Esophagus squamous epithelium (tissue), 5 donors: Measurements from ENCODE around the gene CDC16. TPM values are rescaled to one million over a fixed set of nuclear protein-coding genes. Genes with fewer than 3 reads are reported as not detected.
A peak's percentile ranks its signal among the peaks of the same experiment; 100 is the strongest.

Source experiments
- DNase-seq: peaks from one replicate; lab custom pipeline; 2025; lab: John Stamatoyannopoulos, UW
- H3K27ac ChIP-seq, 4 donors: fragments of 200-600 bp; sonication (generic); one replicate each; pipeline ENCODE4 v1.5.1; 2016 to 2019; ENCODE audit warnings: mild to moderate bottlenecking in 1 of 4
- H3K27me3 ChIP-seq, 4 donors: fragments of 200-600 bp; sonication (generic); 1 replicate in 3 of 4; 2 replicates in 1 of 4; pipeline versions ENCODE4 v1.5.1 to v1.6.0; 2017 to 2021; ENCODE audit warnings: antibody characterized with exemption in 1 of 4
- H3K36me3 ChIP-seq, 3 donors: fragments of 200-600 bp; sonication (generic); one replicate each; pipeline ENCODE4 v1.5.1; 2016 to 2019
- H3K4me1 ChIP-seq, 3 donors: fragments of 200-600 bp; sonication (generic); one replicate each; pipeline ENCODE4 v1.5.1; 2017 to 2019
- H3K4me3 ChIP-seq, 4 donors: fragments of 200-600 bp; sonication (generic); 1 replicate in 3 of 4; 2 replicates in 1 of 4; pipeline ENCODE4 v1.5.1; 2016 to 2019; ENCODE audit warnings: mild to moderate bottlenecking in 2 of 4, moderate library complexity in 1 of 4
- H3K9me3 ChIP-seq, 3 donors: fragments of 200-600 bp; sonication (generic); one replicate each; pipeline ENCODE4 v1.5.1; 2016 to 2019
- CTCF ChIP-seq, 6 experiments: fragments of 450-650 bp in 4 of 6; fragments of 200-600 bp in 2 of 6; sonication (generic) in 2 of 6; IDR thresholded peaks; one replicate each; pipeline ENCODE4 v1.5.1; 2016 to 2019; ENCODE audit warnings: antibody characterized with exemption in 6 of 6, mild to moderate bottlenecking in 4 of 6, moderate library complexity in 4 of 6
- POLR2A ChIP-seq, 4 donors: fragments of 450-650 bp; IDR thresholded peaks; one replicate each; pipeline ENCODE4 v1.6.1; 2017; ENCODE audit warnings: antibody characterized with exemption in 4 of 4, mild to moderate bottlenecking in 4 of 4, moderate library complexity in 3 of 4
- WGBS, 2 donors: methylation state at CpG; one replicate each; pipeline ENCODE4 v1.1.5; 2018; 5-methylcytosine and 5-hydroxymethylcytosine counted together
- intact Hi-C: fragments of 100-400 bp; cut with DNase I; formaldehyde crosslinking; loops from one replicate; pipeline ENCODE4 v1.15.0; 2022
- total RNA-seq, 4 donors: library from RNA; depleted of rRNA; stranded (reverse); fragments of >200 nt; gene quantifications; one replicate each; pipeline ENCODE4 v1.1.0, GENCODE V29; 2016
- donor health status: DM: yes; HTN: yes; CAD: no.

CDC16 gene
- 10 to 100 TPM; 22.9 to 40.2 (median 30.2) TPM for total RNA-seq

GRCh38 chr13:114234645-114235421, at the start of gene CDC16:
CDC16 (plus strand) TSS chr13:114234897; CDS start chr13:114235085, 188 bp downstream.
- Histone ChIP-seq H3K9me3 (no peaks in the 10 kb centered on the region), H3K27me3 (peaks cover 0 to 12% (median 0%) of the 10 kb centered on the region in 4 donors), H3K36me3 (peaks cover 10 to 34% (median 27%) of the 10 kb centered on the region in 3 donors), H3K4me3 (peak within 1 kb of the TSS; percentile 83 to 94 (median 88)), H3K4me1 (peaks cover 8 to 21% (median 9%) of the 10 kb centered on the region in 3 donors), H3K27ac (peak within 1 kb of the TSS; percentile 83 to 91 (median 88))
- TF ChIP-seq POLR2A (IDR thresholded peaks at IDR 0.05) = peak in 2 of 4 donors; percentile 63 to 66
- peak in 3 of 6 experiments; percentile 26 to 43 (median 35) for TF ChIP-seq CTCF (IDR thresholded peaks at IDR 0.05)
- peak; percentile 57 for DNase-seq
- WGBS, 2 donors = 0% methylated on average over 2 of the region's 76 CpGs; no CpG with 5 or more reads in 1 of the 2 donors
- intact Hi-C loops = no loop called here

- no peak overlapping the region for H3K27ac ChIP-seq
- no peak overlapping the region for H3K4me3 ChIP-seq
- WGBS, 2 donors = 75 to 92% methylated on average over 2 of the region's 15 CpGs
- no peak for DNase-seq
- peaks cover 0 to 15% (median 0%) of the 10 kb centered on the region in 4 donors for H3K27me3 ChIP-seq
- intact Hi-C loops = no loop called here
- H3K4me1 ChIP-seq = no peaks in the 10 kb centered on the region
- H3K9me3 ChIP-seq = peaks cover 0 to 11% (median 0%) of the 10 kb centered on the region in 3 donors
- TF ChIP-seq CTCF (IDR thresholded peaks at IDR 0.05) = no peak
- no peak for TF ChIP-seq POLR2A (IDR thresholded peaks at IDR 0.05)
- H3K36me3 ChIP-seq = no peaks in the 10 kb centered on the region
These were observed 49.3 kb upstream of the CDC16 start for GRCh38 chr13:114185182-114185971.

GRCh38 chr13:114194853-114195252, 39.8 kb upstream of the CDC16 start:
- intact Hi-C loops = no loop called here

DNA sequence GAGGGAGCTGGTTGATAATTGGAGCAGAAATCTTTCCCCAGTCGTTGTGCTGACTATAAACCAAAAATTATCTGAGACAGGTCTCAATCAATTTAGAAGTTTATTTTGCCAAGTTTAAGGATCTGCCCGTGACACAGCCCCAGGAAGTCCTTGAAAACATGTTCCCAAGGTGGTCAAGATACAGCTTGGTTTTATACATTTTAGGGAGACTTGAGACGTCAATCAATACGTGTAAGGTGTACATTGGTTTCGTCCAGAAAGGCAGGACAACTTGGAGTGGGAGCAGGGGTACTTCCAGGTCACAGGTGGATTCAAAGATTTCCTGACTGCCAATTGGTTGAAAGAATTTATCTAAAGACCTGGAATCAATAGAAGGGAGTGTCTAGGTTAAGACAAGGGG, 38.1 kb upstream of the CDC16 start:
- DNase-seq = no peak
- Histone ChIP-seq H3K27ac (no peak overlapping the region), H3K27me3 (peaks cover 0 to 34% (median 0%) of the 10 kb centered on the region in 4 donors), H3K4me1 (no peaks in the 10 kb centered on the region), H3K36me3 (no peaks in the 10 kb centered on the region), H3K4me3 (no peak overlapping the region), H3K9me3 (no peaks in the 10 kb centered on the region)
- 68 to 80% methylated on average over 5 of the region's 5 CpGs for WGBS, 2 donors
- TF ChIP-seq CTCF (IDR thresholded peaks at IDR 0.05) = no peak
- no peak for TF ChIP-seq POLR2A (IDR thresholded peaks at IDR 0.05)
- intact Hi-C loops = no loop called here

More at GRCh38 chr13:114194853-114195252, 39.8 kb upstream of the CDC16 start:
- Histone ChIP-seq H3K27me3 (peaks cover 0 to 17% (median 0%) of the 10 kb centered on the region in 4 donors), H3K27ac (no peak overlapping the region), H3K4me3 (no peak overlapping the region), H3K36me3 (no peaks in the 10 kb centered on the region), H3K9me3 (no peaks in the 10 kb centered on the region), H3K4me1 (no peaks in the 10 kb centered on the region)
- DNase-seq = no peak
- WGBS, 2 donors = 81 to 94% methylated on average over 5 of the region's 5 CpGs
- TF ChIP-seq POLR2A (IDR thresholded peaks at IDR 0.05) (no peak), CTCF (IDR thresholded peaks at IDR 0.05) (no peak)
